ENCODE data around the gene PTPRF.

The PTPRF gene

GRCh38 chr1:43591181-43591580, 60.5 kb downstream of the PTPRF start:
- no peaks in the 10 kb centered on the region for H3K27me3 ChIP-seq (ENCODE audit: insufficient read depth, poor library complexity, severe bottlenecking)
- no peak for DNase-seq (ENCODE audit: low spot score)
- peaks cover 13% of the 10 kb centered on the region for H3K4me1 ChIP-seq (ENCODE audit: insufficient read depth, poor library complexity, severe bottlenecking)
- no peak overlapping the region for H3K4me3 ChIP-seq (ENCODE audit: severe bottlenecking)
- ATAC-seq (ENCODE audit: low read depth) = no peak
- peaks cover 94% of the 10 kb centered on the region for H3K36me3 ChIP-seq (ENCODE audit: low read depth)
- H3K9me3 ChIP-seq (ENCODE audit: severe bottlenecking) = no peaks in the 10 kb centered on the region
- no peak overlapping the region for H3K27ac ChIP-seq (ENCODE audit: poor library complexity, severe bottlenecking)
- no peak for TF ChIP-seq CTCF (IDR thresholded peaks at IDR 0.05; ENCODE audit: poor library complexity, severe bottlenecking)

- TF ChIP-seq CTCF (IDR thresholded peaks at IDR 0.05; ENCODE audit: poor library complexity, severe bottlenecking) = no peak
- DNase-seq (ENCODE audit: low spot score) (no peak), ATAC-seq (ENCODE audit: low read depth) (no peak)
- Histone ChIP-seq H3K27ac (ENCODE audit: poor library complexity, severe bottlenecking) (no peak overlapping the region), H3K36me3 (ENCODE audit: low read depth) (peaks cover 94% of the 10 kb centered on the region), H3K4me3 (ENCODE audit: severe bottlenecking) (no peak overlapping the region), H3K27me3 (ENCODE audit: insufficient read depth, poor library complexity, severe bottlenecking) (no peaks in the 10 kb centered on the region), H3K4me1 (ENCODE audit: insufficient read depth, poor library complexity, severe bottlenecking) (peaks cover 3% of the 10 kb centered on the region), H3K9me3 (ENCODE audit: severe bottlenecking) (no peaks in the 10 kb centered on the region)
These were observed 61.5 kb downstream of the PTPRF start for GRCh38 chr1:43592051-43592665.

GRCh38 chr1:43592974-43593683, 62.4 kb downstream of the PTPRF start:
- no peak for TF ChIP-seq CTCF (IDR thresholded peaks at IDR 0.05; ENCODE audit: poor library complexity, severe bottlenecking)

DNA sequence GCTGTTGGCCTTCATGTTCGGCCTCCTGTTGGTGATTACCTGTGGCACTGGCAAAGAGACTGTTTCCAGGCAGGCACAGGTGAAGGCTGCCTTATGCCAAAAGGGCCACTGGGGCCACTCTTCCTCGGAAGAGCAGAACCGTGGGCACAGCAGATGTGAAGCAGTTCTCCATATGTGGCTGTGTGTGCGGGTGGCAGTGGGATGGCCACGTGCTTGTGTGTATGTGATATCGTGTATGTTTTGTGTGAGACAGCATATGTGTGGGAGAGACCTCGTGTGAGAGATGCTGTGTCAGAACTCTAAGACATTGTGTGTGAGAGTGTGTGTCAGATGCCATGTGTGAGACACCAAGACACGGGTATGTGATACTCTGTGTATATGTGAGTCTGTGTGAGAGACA, 65.9 kb downstream of the PTPRF start:
- ATAC-seq (ENCODE audit: low read depth) (no peak), DNase-seq (ENCODE audit: low spot score) (no peak)
- no peak for TF ChIP-seq CTCF (IDR thresholded peaks at IDR 0.05; ENCODE audit: poor library complexity, severe bottlenecking)
- no peak overlapping the region for H3K4me3 ChIP-seq (ENCODE audit: severe bottlenecking)
- H3K9me3 ChIP-seq (ENCODE audit: severe bottlenecking) = no peaks in the 10 kb centered on the region
- H3K36me3 ChIP-seq (ENCODE audit: low read depth) = peaks cover 94% of the 10 kb centered on the region
- H3K27ac ChIP-seq (ENCODE audit: poor library complexity, severe bottlenecking) = no peak overlapping the region
- no peaks in the 10 kb centered on the region for H3K4me1 ChIP-seq (ENCODE audit: insufficient read depth, poor library complexity, severe bottlenecking)
- no peaks in the 10 kb centered on the region for H3K27me3 ChIP-seq (ENCODE audit: insufficient read depth, poor library complexity, severe bottlenecking)

More at GRCh38 chr1:43592974-43593683, 62.4 kb downstream of the PTPRF start:
- no peak overlapping the region for H3K27ac ChIP-seq (ENCODE audit: poor library complexity, severe bottlenecking)
- H3K4me1 ChIP-seq (ENCODE audit: insufficient read depth, poor library complexity, severe bottlenecking) = no peaks in the 10 kb centered on the region
- no peak for ATAC-seq (ENCODE audit: low read depth)
- H3K4me3 ChIP-seq (ENCODE audit: severe bottlenecking) = no peak overlapping the region
- H3K36me3 ChIP-seq (ENCODE audit: low read depth) = peaks cover 91% of the 10 kb centered on the region
- no peaks in the 10 kb centered on the region for H3K27me3 ChIP-seq (ENCODE audit: insufficient read depth, poor library complexity, severe bottlenecking)
- DNase-seq (ENCODE audit: low spot score) = no peak
- H3K9me3 ChIP-seq (ENCODE audit: severe bottlenecking) = no peaks in the 10 kb centered on the region

DNA sequence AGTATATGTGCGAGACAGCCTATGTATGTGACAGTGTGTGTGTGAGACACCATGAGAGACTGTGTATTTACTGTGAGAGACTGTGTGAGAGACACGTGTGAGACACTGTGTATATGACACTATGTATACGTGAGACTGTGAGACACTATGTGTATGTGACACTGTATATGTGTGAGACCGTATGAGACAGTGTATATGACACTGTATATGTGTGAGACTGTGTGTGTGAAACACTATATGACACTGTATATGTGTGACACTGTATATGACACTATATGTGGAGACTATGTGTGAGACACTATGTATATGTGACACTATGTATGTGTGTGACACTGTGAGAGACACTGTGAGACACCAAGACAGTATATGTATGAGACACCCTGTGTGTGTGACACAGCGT, 66.3 kb downstream of the PTPRF start:
- Histone ChIP-seq H3K9me3 (ENCODE audit: severe bottlenecking) (no peaks in the 10 kb centered on the region), H3K27ac (ENCODE audit: poor library complexity, severe bottlenecking) (no peak overlapping the region), H3K27me3 (ENCODE audit: insufficient read depth, poor library complexity, severe bottlenecking) (no peaks in the 10 kb centered on the region), H3K4me3 (ENCODE audit: severe bottlenecking) (no peak overlapping the region), H3K36me3 (ENCODE audit: low read depth) (peaks cover 94% of the 10 kb centered on the region), H3K4me1 (ENCODE audit: insufficient read depth, poor library complexity, severe bottlenecking) (no peaks in the 10 kb centered on the region)
- TF ChIP-seq CTCF (IDR thresholded peaks at IDR 0.05; ENCODE audit: poor library complexity, severe bottlenecking) = no peak
- DNase-seq (ENCODE audit: low spot score) (no peak), ATAC-seq (ENCODE audit: low read depth) (no peak; the same call in 2 of the 3 replicates)

All from RWPE2 (cell line).